ENCODE results near the gene MIOX.
"Not testable (repeated sequence)": the region's sequence is repeated elsewhere in the genome, so short reads cannot be mapped to it uniquely, and the experiment has no call there.

The MIOX gene

DNA sequence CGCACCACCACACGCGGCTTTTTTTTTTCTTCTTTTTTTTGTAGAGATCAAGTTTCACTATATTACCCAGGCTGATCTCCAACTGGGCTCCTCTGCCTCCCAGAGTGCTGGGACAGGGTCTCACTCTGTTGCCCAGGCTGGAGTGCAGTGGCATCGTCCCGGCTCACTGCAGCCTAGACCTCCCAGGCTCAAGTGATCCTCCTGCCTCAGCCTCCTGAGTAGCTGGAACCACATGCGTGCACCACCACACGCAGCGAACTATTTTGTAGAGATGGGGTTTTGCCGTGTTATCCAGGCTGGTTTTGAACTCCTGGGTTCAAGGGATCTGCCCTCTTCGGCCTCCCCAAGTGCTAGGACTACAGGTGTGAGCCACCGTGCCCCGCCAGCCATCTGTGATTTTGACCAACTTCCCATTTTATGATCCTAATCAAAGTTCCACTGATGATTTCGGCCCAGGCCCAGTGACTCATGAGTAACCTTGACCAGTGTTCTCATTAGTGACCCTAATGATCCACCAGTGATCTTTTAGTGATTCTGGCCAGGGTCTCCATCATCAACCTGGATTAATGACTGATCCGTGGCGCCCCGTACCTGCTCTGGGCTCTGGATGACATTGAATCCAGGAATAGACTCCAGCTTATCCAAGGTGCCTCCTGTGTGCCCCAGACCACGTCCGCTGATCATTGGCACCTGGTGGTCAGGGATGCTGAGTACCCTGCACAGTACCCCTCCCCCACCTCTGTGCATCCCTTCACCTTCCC lies 41.4 kb downstream of the MIOX start:
- in situ Hi-C loops (cut with MboI; ENCODE audit: low sequenced_read_pairs), result no loop called here

DNA sequence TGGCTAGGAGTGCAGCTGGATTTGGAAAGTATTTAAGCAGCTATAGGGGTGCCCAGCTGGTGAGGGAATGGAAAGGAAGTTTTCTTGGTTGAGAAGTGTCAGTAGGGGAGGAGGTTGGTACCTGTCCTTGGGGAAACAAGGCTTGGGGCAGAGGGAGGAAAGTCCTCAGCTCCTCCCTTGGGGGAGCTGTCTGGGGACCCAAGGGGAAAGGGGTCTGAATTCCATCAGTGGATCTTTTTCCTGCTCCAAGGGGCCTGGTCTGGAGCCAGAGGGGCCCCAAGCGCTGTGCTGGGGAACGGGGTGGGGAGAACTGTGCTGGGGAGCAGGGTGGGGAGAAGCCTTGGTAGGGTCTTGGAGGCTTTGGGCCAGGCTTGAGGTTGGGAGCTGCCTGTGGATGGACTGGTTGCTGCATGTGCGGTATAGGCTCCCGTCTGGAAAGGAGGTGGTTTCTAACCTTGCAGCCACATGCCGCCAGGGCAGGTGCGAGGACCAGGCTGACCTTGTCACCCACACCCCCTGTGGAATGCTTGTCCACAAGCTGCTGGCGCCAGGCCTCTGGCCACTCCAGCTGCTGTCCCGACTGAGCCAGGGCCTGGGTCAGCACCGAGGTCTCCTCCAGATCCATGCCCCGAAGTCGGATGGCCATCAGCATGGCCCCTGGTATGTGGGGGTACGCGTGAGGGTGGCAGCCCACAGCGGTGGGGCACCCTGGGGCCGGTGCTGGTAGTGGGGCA lies 42.2 kb downstream of the MIOX start:
- in situ Hi-C loops (cut with MboI; ENCODE audit: low sequenced_read_pairs), result no loop called here

DNA sequence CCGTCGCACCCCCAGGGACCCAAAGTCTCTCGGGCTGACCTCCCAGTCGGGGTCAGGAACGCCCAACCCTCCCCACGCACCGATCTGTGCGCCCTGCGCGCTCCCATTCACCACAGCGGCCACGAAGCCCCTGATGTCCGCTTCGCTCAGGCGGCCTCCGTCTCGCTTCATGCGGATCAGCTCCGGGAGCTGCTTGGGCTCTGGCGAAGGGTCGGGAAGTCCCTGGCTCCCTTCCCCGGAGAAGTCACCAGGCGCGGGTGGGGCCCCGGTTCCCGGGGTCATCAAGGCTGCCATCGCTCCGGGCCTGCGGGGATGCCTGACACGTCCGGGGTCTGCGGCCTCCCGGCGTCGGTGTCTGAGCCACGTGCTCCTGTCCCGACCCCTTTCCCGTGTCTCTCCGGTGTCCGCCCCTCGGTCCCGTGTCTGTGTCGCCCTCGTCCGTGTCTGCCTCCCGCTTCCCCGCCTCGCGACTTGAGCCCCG lies 42.8 kb downstream of the MIOX start:
- in situ Hi-C loops (cut with MboI; ENCODE audit: low sequenced_read_pairs), result no loop called here

DNA sequence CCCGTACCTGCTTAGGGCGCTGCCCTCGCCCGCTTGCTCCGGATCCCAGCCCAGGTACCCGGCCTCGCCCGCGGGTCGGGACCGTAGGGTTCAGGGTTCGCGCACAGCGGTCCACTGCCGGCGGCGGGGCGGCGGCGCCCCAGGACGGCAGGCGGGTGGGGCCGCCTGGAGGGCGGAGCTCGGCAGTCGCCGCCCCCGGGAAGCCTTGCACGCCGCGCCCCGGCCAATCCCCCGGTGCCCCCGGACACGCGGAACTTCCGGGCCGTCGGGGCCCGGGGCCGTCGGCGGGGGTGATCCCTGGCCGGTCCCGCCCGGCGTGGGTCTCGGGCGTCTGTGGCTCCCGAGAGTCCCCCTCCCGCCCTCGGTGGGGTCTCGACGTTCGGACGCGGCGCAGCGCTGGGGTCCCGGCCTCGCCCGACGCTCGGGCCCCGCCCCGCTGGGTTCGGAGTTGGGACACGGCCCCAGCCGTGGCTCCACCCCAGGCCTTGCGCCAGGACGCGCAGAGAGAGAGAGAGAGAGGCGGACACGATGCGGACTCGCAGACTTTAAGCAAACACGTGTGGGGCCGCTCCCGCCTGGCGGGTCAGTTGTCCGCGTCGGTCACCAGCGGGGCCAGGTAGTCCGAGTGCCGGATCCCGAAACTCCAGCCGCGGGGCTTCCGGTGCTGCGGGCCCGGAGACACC lies 43.4 kb downstream of the MIOX start, which contains the start of gene TYMP:
TYMP (minus strand) TSS at position 116 of the 683 bp plus-strand sequence. CDS start 303 bp downstream, outside the sequence.
- in situ Hi-C loops (cut with MboI; ENCODE audit: low sequenced_read_pairs), result no loop called here

DNA sequence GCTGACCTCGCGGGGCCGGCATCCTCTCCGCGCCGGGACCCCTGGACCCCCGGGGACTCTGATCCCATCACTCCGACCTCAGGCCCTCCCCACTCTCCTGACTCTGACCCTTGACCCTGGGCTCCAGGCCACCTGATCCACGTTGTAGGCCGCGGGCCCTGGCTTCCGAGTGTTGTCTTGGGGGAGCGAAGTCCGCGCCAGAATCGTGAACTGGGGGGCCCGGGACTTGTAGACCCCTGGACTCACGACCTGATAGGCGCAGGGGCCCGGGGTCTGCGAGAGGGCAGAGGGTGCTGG lies 43.9 kb downstream of the MIOX start:
- in situ Hi-C loops (cut with MboI; ENCODE audit: low sequenced_read_pairs), result no loop called here

DNA sequence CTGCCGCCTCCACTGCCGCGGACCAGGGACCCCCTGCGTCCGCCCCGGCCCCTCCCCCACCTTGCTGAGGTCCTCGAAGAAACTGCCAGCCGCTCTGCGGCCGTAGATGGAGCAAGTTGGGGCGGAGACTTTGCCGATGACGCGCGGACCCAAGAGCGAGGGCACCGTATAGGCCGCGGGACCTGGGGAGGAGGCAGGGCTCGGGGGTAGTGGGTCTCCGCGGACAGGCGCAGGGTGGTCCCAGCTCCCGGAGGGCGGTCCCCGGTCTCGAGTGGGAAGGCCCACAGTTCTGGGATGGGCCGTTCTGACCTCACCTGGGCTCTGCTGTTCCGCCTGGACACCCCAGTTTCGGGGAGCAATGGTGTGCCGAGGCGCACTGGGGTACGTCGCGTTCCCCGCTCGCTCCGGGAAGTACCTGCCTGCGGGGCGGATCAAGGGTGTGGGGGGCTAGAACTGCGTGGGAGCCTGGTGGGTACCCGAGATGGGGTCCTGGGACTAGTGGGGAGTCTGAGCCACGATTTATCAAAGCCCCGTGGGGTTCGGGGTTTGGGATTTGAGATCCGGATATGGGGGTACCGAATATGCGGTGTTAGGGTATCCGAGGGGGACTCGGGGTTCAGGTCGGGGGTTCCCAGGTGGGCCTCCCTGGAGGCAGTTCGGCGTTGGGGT lies 44.4 kb downstream of the MIOX start:
- in situ Hi-C loops (cut with MboI; ENCODE audit: low sequenced_read_pairs), result no loop called here

DNA sequence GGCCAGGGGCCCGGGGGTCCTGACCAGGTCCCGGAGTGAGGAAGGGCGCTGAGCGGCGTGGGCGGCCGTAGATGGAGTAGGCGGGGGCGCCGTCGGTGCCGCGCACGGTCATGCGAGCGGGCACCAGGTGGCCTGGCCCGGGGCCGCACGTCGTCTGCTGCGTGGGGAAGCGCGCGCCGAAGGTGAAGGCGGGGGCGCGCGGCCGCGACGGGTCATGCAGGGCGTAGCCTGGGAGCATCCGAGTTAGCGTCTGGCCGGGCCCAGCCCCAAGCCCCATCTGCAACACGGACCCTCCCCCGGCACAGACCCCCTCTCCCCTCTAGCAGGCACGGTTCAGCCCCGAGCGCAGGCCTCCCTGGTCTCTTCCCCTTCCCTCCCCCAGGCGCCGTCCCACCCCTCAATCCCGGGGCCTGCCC lies 44.9 kb downstream of the MIOX start:
- in situ Hi-C loops (cut with MboI; ENCODE audit: low sequenced_read_pairs), result no loop called here

DNA sequence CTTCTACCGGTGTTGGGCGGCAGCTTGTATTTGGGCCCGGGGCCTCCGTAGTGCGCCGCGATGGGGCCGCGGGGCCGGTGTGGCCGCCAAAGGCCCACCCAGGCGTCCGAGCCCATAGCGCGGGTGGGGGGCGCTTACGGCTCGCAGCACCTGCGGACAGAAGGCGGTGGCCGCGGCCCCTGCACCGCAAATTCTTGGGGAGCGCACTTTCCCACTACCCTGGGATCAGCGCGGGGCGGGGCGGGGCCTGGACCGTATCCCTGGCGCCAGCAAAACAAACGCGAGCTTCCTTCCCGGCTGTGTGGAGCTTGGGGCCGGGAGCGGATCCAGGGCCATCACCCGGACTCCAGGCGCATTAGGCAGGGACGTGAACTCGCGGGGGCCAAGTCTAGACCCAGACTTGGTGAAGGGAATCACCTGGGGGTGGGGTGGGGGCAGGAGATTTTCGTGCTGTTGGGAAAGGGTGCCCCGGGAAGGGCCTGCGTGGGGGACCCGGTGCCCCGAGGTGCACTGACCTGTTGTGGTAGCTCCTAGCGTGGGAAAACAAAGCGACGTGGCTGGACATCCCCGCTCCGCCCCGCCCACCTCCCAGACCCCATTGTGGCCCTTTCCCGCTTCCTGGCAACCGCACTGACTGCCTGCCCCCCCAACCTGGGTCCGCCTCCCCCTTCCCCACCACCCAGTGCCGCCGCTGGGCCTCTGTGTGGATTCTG lies 45.5 kb downstream of the MIOX start:
- in situ Hi-C loops (cut with MboI; ENCODE audit: low sequenced_read_pairs), result no loop called here

DNA sequence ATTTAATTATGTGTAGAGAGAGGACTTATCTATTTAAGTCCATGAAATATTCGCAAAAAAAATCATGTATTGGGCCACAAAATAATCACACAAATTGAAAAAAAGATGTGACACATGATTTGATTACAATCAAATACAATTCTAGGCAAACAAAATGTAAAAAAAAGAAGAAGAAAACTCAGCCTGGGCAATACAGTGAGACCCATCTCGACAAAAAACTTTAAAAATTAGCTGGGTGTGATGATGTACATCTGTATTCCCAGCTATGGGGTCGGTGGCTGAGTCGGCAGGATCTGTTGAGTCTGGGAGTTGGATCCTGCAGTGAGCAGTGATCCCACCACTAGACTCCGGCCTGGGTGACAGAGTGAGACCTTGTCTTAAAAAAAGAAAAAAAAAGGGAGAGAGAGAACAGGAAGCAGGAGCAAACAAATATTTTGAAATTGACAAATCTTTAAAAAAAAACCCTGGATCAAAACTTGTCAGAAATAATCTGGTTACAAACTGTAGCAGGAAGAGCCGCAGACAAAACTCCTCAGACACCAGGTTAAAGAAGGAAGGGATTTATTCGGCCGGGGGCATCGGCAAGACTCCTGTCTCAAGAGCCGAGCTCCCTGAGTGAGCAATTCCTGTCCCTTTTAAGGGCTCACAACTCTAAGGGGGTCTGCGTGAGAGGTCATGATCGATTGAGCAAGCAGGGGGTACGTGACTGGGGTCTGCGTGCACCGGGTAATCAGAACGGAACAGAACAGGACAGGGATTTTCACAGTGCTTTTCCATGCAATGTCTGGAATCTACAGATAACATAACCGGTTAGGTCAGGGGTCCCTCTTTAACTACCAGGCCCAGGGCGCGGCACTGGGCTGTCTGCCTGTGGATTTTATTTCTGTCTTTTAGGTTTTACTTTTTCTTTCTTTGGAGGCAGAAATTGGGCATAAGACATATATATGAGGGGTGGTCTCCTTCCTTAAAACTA lies 46.5 kb downstream of the MIOX start:
- in situ Hi-C loops (cut with MboI; ENCODE audit: low sequenced_read_pairs), result no loop called here

DNA sequence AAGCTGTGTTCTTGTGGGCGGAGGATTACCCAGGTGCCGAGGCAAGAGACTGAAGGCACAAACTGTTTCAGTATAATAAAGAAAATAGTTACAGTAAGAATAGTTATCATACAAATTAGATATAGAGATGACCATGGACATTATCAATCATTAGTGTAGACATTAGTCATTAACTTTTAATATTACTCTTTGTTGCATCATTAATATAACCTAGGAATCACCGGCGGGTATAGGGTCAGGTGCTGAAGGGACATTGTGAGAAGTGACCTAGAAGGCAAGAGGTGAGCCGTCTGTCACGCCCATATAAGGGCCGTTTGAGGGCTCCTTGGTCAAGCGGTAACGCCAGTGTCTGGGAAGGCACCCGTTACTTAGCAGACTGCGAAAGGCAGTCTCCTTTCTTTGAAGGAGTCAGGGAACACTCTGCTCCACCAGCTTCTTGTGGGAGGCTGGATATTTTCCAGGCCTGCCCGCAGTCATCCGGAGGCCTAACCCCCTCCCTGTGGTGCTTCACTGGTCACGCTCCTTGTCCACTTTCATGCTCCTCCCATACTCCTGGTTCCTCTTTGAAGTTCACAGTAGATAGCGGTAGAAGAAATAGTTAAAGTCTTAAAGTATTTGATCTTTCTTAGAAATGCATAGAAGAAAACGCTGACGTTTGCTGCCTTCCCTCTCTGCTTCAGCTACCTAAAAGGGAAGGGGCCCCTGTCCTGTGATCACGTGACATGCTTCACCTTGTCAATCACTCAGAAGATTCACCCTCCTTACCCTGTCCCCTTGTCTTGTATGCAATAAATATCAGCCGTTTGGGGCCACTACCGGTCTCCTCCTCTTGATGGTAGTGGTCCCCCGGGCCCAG lies 47.4 kb downstream of the MIOX start:
- in situ Hi-C loops (cut with MboI; ENCODE audit: low sequenced_read_pairs), result not testable (repeated sequence)

DNA sequence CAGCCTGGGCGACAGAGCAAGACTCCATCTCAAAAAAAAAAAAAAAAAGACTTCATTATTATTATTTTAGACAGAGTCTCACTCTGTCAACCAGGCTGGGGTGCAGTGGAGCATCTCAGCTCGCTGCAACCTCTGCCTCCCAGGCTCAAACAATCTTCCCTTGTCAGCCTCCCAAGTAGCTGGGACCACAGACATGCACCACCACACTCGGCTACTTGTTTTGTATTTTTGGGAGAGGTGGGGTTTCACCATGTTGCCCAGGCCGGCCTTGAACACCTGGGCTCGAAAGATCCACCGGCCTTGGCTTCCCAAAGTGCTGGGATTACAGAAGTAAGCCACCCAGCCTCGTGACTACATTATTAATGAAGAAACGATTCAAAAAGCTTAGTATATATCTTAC lies 48.5 kb downstream of the MIOX start:
- in situ Hi-C loops (cut with MboI; ENCODE audit: low sequenced_read_pairs), result no loop called here

DNA sequence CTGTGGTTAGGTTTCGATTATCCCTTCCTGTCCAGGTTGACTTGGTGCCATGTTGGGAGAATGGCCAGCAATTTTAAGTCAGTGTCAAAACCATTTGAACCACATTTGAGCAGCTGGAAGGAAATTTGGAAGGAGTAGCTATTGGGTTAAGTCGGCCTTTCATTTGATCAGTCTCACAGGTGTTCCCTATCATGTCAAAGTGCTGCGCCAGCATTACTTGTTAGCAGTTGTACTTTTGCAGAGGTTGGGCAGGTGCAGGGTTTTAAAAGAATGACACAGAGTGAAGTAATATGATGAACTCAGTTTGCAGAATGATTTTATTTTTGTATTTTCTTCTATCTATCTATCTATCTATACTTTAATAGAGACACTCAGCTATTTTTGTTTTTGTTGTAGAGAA lies 49.6 kb downstream of the MIOX start:
- in situ Hi-C loops (cut with MboI; ENCODE audit: low sequenced_read_pairs), result no loop called here

DNA sequence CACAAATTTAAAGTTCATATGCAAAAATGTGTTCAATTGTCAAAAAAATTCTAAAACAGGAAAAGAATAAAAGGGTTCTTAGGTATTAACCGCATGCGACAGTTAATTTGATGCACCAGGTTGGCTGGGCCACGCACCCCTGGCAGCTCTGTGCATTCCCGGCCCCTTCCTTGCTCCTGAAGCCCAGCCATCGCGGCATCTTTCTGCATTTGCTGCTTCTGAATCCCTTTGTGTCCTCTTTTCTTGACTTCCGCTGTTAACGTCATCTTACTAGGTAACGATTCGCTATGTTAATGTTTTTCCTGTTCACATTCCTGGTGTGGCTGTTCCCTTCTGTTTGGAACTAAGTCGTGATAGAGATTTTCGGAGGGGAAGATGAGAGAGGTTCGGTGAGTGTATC lies 51.1 kb downstream of the MIOX start:
- in situ Hi-C loops (cut with MboI; ENCODE audit: low sequenced_read_pairs), result no loop called here
